Measurements from ENCODE around the gene UVRAG. TPM values are rescaled to one million over a fixed set of nuclear protein-coding genes. Genes with fewer than 3 reads are reported as not detected.

The UVRAG gene
- total and polyA plus RNA-seq, 2 of the 13 experiments (the other 11 are each of a cell fraction or from before 2014, with no cell fraction given): 9.7 to 17.3 TPM

- TF ChIP-seq HNRNPLL (IDR thresholded peaks at IDR 0.05; ENCODE audit: low read depth, low read length, poor library complexity, severe bottlenecking) (no peak), ZNF142 (CRISPR knock-in tag; IDR thresholded peaks at IDR 0.05) (no peak)
Measured at GRCh38 chr11:76186776-76187279, 371.8 kb downstream of the UVRAG start (continued).

- in situ Hi-C loops (cut with HindIII; ENCODE audit: extremely low pct_ligation_motif_present, low pct_unique_long_range_greater_than_20kb) (no loop called here), intact Hi-C loops (cut with micrococcal nuclease; ENCODE audit: unreplicated experiment) (no loop called here)
- H3K27me3 ChIP-seq (ENCODE audit: control insufficient read depth in 1 of 2, insufficient read depth in 2 of 2, low read length in 2 of 2): no peaks in the 10 kb centered on the region
- H2AFZ ChIP-seq (ENCODE audit: low read length): no peak overlapping the region
- no peaks in the 10 kb centered on the region for H3K9me3 ChIP-seq (ENCODE audit: low read length)
- H3K36me3 ChIP-seq (replicated peaks in 1 of 2; ENCODE audit: control insufficient read depth in 1 of 2, insufficient read depth in 2 of 2, low read length in 2 of 2): no peaks in the 10 kb centered on the region
- H4K20me1 ChIP-seq (ENCODE audit: insufficient read depth, low read length): no peaks in the 10 kb centered on the region
- no peak overlapping the region for H3K4me2 ChIP-seq (ENCODE audit: low read depth, low read length)
- no peak for DNase-seq (ENCODE audit: low spot score)
- H3K27ac ChIP-seq (ENCODE audit: extremely low read length, insufficient read depth, low read length): no peak overlapping the region
- H3K79me2 ChIP-seq (ENCODE audit: insufficient read depth, low read length): no peaks in the 10 kb centered on the region
- ChIA-PET CTCF (ENCODE audit: low intra/inter-chr PET ratio, low total read pairs) (no interaction called here), POLR2A (no interaction called here)
- H3K9ac ChIP-seq (ENCODE audit: insufficient read depth, low read depth, low read length): no peak overlapping the region
- FAIRE-seq: no peak
- peaks cover 6% of the 10 kb centered on the region; the same call in 1 of the 2 replicates for H3K4me1 ChIP-seq (ENCODE audit: insufficient read depth, low read length)
- BruUV-seq (replicated peaks): no TSS peak
- no peak overlapping the region for H3K4me3 ChIP-seq (replicated peaks in 1 of 3; ENCODE audit: insufficient read depth in 1 of 3, low read depth in 2 of 3, low read length in 3 of 3)
- WGBS (ENCODE audit: low lambda C conversion rate): 70% methylated on average over 3 of the region's 4 CpGs
- no peak for ATAC-seq
- TF ChIP-seq TCF7L2 (IDR thresholded peaks at IDR 0.05; ENCODE audit: low read depth, low read length): no peak
- TF ChIP-seq ZSCAN12 (CRISPR knock-in tag; IDR thresholded peaks at IDR 0.05): no peak
- TF ChIP-seq ETV5 (CRISPR knock-in tag; IDR thresholded peaks at IDR 0.05; ENCODE audit: borderline replicate concordance): no peak
- no peak for TF ChIP-seq FUBP1 (CRISPR knock-in tag; IDR thresholded peaks at IDR 0.05; ENCODE audit: borderline replicate concordance)
- no peak for TF ChIP-seq JUN (CRISPR knock-in tag; IDR thresholded peaks at IDR 0.05)
- TF ChIP-seq ZNF589 (CRISPR knock-in tag; conservative IDR thresholded peaks at IDR 0.05): no peak
- TF ChIP-seq ZNF282 (IDR thresholded peaks at IDR 0.05; ENCODE audit: partially characterized antibody): no peak
- TF ChIP-seq RFX1 (IDR thresholded peaks at IDR 0.05): no peak
- no peak for TF ChIP-seq ZNF816 (CRISPR knock-in tag; IDR thresholded peaks at IDR 0.05; ENCODE audit: borderline replicate concordance)
- no peak for TF ChIP-seq TBX3 (IDR thresholded peaks at IDR 0.05; ENCODE audit: borderline replicate concordance)
- TF ChIP-seq ZBTB38 (CRISPR knock-in tag; IDR thresholded peaks at IDR 0.05): no peak
- TF ChIP-seq HOMEZ (CRISPR knock-in tag; IDR thresholded peaks at IDR 0.05; ENCODE audit: low read depth): no peak
- TF ChIP-seq ZNF616 (CRISPR knock-in tag; IDR thresholded peaks at IDR 0.05; ENCODE audit: low read depth): no peak
Measured at GRCh38 chr11:76188873-76189272, 373.9 kb downstream of the UVRAG start.

Data from HepG2 (cell line).